Breast epithelium (tissue), 3 donors: Measurements from ENCODE around the gene FBN1.

Experiments
- CTCF ChIP-seq, 3 donors: fragments of 450-650 bp; IDR thresholded peaks; one replicate each; pipeline ENCODE4 v1.5.1; 2016 to 2017; ENCODE audit warnings: antibody characterized with exemption in 3 of 3, mild to moderate bottlenecking in 3 of 3, moderate library complexity in 3 of 3
- POLR2A ChIP-seq: fragments of 450-650 bp; IDR thresholded peaks from one replicate; pipeline ENCODE4 v1.6.1; 2016; ENCODE audit warnings: antibody characterized with exemption, mild to moderate bottlenecking, moderate library complexity
- POLR2AphosphoS5 ChIP-seq, 3 donors: sonication (generic); formaldehyde crosslinking; IDR thresholded peaks; one replicate each; pipeline ENCODE4 v1.6.1; 2017; ENCODE audit warnings: antibody characterized with exemption in 3 of 3

DNA sequence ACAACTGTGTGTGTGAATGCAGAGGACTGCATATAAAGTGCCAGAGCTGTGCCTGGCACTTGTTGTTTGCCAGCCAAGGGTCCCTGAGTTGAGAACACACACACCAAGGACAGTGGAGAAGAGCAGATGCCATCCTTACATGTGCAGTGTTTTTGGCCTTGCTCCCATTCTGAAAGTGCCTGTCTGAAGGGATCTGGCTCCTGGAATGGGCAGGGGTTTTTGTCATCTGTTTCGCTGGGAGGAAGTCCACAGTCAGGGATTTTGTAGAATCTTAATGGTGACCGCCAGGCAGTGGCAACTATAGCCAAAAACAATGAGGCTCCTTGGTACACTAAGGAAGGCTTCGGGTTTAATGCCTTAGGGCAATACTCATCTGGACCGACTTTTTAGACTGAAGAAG is 250.5 kb downstream of the FBN1 start:
- TF ChIP-seq POLR2A (no peak), CTCF (IDR thresholded peaks at IDR 0.05) (no peak), POLR2AphosphoS5 (IDR thresholded peaks at IDR 0.05) (no peak)
